SKM-1 (cell line): Measurements from ENCODE around the gene CCL24.
"Not testable (repeated sequence)": the region's sequence is repeated elsewhere in the genome, so short reads cannot be mapped to it uniquely, and the experiment has no call there.

Experiments used
- DNase-seq: peaks from one replicate; lab custom pipeline; 2025; ENCODE audit not compliant: unreplicated experiment; lab: John Stamatoyannopoulos, UW

The CCL24 gene, protein sequence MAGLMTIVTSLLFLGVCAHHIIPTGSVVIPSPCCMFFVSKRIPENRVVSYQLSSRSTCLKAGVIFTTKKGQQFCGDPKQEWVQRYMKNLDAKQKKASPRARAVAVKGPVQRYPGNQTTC

DNA sequence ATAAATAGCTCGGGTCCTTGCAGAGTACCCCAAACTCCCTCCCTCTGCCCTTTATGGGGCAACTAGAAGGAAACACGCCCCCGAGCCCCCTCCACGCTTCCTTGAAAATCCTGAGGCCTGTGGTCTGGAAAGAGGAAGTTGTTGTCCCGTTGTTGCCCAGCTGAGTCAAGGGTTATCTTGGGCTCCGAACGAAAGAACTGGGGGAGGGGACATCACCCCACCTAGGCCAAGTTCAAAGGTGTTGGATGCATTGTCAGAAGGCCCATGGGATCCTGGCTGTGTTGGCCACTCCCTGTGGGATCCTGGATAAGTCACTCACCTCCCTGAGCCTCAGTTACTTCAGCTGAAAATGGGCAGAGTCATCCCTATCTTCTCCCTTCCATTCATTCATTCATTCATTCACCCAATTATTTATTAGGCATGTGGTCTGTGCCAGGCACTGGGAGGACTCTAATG is at the start of gene CCL24:
TSS of gene CCL24 (minus strand) at position 26 of the 456 bp plus-strand sequence. CDS start 91 bp downstream, outside the sequence.
- DNase-seq: peak; percentile 76

DNA sequence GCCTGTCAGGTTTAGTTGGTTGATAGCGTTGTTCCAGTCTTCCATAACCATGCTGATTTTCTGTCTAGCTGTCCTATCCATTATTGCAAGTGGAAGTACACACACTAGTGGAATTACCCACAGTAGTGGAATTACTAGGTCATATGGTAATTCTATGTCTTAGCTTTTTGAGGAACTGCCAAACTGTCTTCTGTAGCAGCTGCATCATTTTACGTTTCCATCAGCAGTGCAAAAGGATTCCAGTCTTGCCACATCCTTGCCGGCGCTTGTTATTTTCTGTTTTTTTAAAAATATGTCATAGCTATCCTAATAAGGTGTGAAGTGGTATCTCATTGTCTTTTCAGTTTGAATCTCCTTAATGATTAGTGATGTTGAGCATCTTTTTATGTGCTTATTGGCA is 48.0 kb upstream of the CCL24 start:
- DNase-seq: no peak

DNA sequence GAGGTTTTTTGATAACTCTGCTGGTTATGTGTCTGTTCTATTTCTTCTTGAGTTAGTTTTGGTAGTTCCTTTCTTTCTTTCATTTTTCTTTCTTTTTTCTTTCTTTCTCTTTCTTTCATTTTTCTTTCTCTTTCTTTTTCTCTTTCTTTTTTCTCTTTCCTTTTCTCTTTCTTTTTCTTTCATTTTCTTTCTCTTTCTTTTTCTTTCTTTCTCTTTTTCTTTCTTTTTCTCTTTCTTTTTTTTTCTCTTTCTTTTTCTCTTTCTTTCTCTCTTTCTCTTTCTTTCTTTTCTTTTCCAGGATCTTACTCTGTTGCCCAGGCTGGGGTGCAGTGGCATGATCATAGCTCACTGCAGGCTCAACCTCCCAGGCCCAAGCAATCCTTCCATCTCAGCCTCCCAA is 44.8 kb upstream of the CCL24 start:
- no peak for DNase-seq

DNA sequence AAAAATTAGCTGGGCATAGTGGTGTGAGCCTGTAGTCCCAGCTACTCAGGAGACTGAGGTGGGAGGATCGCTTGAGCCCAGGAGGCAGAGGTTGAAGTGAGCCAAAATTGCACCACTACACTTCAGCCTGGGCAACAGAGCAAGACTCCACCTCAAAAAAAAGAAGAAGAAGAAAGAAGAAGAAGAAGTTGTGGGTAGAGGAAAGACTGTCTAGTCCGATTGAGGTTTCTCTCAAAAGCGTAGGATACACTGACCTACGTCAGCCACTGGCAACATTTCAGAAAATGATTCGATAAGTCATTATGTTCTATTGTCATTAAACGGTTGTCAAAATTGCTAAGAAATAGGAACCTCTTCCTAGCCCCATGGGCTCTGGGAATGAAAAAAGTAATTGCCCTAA is 42.9 kb upstream of the CCL24 start:
- peak; percentile 88 for DNase-seq

DNA sequence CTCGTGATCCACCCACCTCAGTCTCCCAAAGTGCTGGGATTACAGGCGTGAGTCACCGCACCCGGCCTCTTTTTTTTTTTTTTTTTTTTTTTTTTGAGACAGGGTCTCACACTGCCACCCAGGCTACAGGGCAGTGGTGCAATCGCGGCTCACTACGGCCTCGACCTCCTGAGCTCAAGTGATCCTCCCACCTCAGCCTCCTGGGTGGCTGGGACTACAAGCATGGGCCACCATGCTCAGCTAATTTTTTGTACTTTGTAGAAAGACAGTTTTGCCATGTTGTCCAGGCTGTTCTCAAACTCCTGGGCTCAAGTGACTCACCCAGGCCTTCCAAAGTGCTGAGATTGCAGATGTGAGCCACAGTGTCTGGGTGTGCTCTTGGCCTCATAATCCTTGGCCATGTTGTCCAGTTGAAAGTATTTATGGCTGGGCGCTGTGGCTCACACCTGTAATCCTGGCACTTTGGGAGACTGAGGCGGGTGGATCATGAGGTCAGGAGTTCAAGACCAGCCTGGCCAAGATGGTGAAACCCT is 41.3 kb upstream of the CCL24 start:
- not testable (repeated sequence) for DNase-seq

DNA sequence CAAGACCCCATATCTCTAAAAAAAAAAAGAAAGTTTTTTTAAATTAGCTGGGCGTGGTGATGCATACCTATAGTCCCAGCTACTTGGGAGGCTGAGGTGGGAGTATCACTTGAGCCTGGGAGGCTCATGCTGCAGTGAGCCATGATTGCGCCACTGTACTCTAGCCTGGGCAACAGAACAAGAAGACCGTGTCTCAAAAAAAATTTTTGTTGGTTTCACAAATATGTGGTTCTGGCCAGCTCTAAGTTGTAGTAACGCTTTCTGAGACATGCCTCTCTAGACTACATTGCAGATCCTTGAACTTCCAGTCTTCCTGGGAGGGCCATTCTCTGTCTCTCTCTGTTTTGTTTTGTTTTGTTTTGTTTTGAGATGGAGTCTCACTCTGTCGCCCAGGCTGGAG is 40.6 kb upstream of the CCL24 start:
- peak; percentile 29 for DNase-seq

DNA sequence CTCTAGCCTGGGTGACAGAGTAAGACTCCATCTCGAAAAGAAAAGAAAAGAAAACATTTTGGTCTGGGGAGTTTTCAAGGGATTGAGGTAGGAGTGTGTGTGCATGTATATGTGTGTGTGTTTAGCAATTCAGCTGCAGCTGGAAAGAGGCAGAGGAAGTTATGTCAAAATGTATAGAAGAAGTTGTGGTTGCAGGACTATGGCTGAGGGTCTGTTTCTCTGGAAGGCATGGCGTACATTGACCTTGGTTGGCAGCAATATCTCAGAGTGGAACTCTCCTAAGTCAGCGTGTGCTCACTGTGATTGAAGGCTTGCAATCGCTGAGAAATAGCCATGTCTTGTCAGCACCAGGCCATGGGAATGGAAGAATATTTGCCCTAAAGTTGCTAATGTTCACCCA is 36.6 kb upstream of the CCL24 start:
- DNase-seq: peak; percentile 94

DNA sequence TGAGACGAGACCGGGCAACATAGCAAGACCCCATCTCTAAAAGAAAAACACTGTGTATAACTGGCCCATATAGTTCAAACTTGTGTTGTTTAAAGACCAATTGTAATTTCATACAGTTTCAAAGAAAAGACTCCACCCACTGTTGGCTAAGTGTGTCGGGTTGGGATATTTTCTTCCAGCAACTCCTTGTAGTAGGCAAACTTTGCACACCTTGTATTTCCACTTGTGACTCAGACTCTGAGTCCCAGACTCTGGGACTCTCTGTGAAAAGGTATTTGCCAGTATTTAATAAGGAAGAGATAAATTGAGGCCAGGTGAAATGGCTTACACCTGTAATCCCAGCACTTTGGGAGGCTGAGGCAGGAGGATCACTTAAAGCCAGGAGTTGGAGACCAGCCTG is 36.0 kb upstream of the CCL24 start:
- DNase-seq: no peak

DNA sequence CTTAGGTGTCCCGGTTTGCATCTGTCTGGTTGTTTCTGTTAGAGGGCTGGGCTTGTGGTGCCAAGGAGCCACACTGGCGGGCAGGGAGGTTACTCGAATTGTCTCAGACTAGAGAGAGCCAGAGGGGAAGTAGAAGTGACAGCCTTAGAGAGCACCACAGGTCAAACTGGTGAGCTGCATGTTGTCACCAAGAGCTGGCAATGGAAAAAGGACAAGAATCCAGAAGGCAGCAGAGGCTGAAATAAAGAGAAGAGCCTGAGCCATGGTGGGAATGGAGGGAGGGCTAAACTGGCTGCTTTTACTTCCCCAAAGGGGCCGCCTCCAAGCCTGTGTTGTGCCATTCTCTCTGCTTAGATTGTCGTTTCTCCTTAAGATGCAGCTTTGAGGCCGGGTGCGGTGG is 34.1 kb upstream of the CCL24 start:
- peak; percentile 25 for DNase-seq

DNA sequence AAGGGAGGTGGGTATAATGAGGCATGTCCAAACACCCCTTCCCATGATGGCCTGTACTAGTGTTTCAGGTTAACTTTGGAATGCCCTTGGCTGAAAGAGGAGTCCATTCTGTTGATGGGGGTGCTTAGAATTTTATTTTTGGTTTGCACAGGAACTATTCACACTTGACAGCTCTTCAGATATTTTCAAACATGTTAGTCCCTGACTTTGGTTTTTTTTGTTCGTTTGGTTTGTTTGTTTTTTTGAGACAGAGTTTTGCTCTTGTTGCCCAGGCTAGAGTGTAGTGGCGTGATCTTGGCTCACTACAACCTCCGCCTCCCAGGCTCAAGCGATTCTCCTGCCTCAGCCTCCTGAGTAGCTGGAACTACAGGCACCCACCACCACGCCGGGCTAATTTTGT is 31.5 kb upstream of the CCL24 start:
- DNase-seq: not testable (repeated sequence)

DNA sequence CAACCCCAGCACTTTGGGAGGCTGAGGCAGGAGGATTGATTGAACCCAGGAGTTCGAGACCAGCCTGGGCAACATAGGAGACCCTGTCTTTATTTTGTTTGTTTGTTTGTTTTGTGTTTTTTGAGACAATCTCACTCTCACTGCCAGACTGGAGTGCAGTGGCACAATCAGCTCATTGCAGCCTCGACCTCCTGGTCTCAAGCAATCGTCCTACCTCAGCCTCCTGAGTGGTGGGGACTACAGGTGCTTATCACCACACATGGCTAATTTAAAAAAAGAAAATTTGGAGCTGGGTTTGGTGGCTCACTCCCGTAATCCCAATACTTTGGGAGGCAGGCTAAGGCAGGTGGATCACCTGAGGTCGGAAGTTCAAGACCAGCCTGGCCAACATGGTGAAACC is 30.6 kb upstream of the CCL24 start:
- no peak for DNase-seq

DNA sequence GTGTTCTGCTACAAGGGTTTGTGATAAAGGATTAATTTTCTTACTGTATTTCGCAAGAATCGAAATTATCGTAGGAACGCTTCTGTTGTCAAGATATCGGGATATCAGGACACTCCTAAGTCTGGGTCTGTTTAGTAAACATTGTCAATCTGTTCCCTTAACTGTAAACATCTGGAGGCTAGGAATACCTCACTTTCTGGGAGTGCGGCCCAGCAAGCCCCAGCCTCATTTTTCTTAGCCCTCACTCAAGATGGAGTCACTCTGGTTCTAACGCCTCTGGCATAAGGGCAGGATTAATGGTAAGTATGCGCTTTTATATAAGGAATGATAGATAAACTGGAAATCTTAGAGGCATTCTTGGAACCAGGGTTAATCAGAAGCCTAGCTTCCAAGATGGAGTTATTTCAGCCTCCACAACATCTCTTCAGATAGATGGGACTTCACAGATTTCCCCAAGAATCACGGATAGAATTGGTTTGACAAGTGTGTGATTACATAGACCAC is 30.1 kb upstream of the CCL24 start:
- no peak for DNase-seq

DNA sequence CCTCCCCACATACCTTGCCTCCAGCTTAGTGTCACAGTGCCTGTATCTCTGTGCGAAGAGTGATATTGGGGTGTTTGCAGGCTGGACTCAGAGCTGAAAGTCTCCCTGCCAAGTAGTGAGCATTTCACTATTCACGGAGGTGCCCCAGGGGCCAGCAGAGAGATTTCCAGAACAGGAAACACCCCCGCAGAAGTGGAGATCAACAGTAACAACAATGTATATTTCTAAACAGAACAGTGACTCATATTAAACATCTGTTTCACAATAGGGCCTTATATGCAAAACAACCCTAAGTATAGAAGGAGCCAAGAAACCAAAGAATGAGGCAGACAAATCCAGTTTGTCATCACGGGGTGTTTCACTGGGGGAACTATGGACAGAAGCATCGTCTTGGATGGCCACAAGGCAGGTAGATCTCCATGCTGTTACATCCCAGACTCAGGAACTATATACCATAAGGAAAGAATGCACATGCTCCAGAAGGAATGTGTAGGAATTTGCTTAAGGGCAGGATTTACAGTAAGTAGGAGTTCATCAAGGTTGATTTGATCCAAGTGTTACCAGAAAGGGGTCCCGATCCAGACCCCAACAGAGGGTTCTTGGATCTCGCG is 29.3 kb upstream of the CCL24 start:
- peak; percentile 14 for DNase-seq

DNA sequence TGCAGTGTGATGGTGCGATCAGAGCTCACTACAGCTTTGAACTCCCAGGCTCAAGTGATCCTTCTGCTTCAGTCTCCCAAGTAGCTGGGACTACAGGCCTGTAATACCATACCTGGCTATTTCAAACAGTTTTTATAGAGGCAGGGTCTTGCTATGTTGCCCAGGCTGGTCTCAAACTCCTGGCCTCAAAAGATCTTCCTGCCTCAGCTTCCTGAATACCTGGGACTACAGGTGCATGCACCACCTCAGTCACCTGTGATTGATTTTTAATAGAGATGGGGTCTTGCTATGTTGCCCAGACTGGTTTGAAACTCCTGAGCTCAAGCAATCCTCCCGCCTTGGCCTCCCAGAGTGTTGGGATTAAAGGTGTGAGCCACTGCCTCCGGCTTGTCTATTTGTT is 26.4 kb upstream of the CCL24 start:
- no peak for DNase-seq

DNA sequence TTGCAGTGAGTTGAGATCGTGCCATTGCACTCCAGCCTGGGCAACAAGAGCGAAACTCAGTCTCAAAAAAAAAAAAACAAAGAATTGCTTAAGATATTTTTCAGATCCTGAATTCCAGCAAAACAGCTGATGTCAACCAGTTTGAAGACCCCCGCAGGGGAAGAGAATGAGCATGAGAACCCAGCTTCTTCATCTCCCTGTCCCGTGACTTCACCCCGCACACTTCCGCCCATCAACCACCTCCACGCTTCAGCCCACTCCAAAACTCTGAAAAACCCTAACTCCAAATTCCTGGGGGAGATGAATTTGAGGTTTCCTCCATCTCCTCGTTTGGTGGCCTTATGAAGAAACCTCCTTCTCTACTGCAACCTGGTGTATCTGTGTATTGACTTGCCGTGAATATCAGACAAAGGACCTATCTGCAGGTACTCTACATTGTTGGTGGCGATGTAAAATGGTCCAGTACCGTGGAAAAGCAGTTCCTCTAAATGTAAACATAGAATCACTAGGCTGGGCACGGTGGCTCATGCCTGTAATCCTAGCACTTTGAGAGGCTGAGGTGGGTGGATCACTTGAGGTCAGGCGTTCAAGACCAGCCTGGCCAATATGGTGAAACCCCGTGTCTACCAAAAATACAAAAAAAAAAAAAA is 24.8 kb upstream of the CCL24 start:
- DNase-seq: not testable (repeated sequence)

DNA sequence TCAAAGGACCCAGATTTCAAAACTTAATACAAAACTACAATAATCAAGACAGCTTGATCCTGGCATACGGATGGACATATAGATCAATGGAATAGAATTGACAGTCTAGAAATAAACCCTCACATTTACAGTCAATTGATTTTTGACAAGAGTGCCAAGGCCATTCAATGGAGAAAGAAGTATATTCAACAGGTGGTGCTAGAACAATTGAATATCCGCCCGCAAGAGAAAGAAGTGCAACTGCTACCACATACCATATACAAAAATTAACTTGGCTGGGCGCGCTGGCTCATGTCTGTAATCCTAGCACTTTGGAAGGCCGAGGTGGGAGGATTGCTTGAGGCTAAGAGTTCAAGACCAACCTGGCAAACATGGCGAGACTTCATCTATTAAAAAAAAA is 23.2 kb upstream of the CCL24 start:
- DNase-seq: no peak

DNA sequence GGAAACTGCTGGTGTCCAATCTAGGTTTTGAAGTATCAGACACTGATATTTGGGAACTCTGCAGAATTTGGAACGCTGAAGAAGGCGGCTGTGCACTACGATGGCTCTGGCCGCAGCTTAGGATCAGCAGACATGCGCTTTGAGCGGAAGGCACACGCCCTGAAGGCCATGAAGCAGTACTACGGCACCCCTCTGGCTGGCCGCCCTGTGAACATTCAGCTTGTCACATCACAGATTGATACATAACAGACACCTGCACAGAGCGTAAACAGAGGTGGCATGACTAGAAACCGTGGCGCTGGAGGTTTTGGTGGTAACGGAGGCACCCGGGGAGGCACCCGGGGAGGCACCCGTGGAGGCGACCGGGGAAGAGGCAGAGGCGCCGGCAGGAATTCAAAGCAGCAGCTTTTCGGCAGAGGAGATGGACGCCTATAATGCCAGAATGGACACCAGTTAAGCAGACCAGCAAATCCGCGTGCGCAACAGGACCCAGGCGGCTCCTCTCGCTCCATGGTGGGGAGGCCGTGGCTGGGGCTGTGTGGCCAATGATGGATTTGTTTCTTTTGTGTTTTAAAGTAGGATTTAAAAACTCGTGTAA is 22.2 kb upstream of the CCL24 start:
- no peak for DNase-seq

DNA sequence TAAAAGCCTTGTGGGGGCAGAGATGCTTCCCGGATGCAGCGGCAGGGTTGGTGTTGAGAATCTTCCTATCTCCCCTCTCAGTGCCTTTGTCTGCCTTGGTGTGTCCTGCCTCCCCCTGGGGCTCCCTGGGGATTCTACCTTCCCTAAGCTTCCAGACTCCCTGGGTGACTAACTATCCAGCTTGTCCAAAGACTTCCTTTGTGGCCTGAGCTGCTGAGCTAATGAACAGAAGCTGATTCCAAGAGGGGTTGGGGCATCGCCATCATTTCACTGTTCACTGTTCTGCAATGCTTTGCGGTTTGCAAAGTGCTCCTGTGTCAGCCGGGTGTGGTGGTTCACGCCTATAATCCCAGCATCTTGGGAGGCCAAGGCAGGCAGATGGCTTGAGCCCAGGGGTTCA is 20.1 kb upstream of the CCL24 start:
- DNase-seq: not testable (repeated sequence)

DNA sequence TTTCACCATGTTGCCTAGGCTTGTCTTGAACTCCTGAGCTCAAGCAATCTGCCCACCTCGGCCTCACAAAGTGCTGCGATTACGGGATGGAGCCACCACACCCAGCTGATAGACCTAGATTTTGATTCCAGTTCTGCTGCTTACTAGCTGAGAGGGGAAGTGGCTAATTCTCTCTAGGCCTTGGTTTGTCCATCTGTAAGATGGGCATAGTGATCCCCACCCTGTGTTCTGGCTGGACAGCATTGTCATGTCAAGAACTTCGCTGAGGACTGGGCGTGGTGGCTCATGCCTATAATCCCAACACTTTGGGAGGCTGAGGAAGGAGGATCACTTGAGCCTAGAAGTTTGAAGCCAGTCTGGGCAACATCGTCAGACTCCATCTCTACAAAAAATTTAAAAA is 17.4 kb upstream of the CCL24 start:
- no peak for DNase-seq

DNA sequence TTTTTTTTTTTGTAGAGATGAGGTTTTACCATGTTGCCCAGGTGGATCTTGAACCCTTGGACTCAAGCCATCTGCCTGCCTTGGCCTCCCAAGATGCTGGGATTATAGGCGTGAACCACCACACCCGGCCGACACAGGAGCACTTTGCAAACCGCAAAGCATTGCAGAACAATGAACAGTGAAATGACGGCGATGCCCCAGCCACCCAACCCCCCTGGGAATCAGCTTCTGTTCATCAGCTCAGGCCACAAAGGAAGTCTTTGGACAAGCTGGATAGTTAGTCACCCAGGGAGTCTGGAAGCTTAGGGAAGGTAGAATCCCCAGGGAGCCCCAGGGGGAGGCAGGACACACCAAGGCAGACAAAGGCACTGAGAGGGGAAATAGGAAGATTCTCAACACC is 16.1 kb upstream of the CCL24 start:
- not testable (repeated sequence) for DNase-seq

DNA sequence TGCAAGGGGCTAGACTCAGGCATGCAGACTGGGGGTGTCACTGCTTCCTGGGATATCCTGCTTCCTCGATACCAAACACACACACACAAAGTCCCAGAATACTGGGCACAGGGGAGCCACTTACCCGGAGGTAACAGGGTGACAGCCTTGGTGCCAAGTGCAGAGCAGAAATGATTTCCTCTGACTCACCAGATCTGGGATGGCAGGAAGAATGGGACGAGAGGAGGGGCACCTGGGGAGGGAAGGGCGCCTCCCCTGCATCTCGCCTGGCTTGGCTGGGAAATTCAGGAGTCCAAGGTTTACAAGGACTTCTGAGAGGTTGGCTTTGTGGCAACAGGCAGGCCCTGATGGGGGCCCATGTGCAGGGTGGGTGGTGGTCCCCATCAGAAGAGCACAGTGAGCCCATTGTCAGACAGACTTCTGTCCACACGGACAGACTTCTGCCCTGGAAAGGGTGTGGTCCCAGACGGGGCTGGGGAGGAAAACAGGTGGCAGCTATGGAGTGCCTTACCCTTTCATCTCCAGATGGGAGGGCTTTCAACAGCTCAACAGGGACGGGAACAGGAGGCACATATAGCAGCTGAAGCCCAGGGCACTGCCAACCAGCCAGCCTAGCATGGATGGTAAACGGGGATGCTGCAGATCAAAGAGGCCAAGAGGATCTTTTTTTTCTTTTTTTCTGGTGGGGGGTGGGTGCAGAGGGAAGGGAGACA is 9.7 kb upstream of the CCL24 start:
- no peak for DNase-seq
